BJ (cell line): ENCODE results near the gene ASMTL. TPM values are rescaled to one million over a fixed set of nuclear protein-coding genes. Genes with fewer than 3 reads are reported as not detected.
"Not testable (repeated sequence)": the region's sequence is repeated elsewhere in the genome, so short reads cannot be mapped to it uniquely, and the experiment has no call there.

Source experiments
- CTCF ChIA-PET: fragments of 350-600 bp; formaldehyde crosslinking; extraction: SDS; loops from one replicate; lab custom pipeline; 2021; ENCODE audit warnings: antibody characterized with exemption, inconsistent platforms; lab: Yijun Ruan, JAX
- POLR2A ChIA-PET: fragments of 300-600 bp; sonication (Branson Sonifier 250); formaldehyde crosslinking; extraction: SDS; loops from one replicate; lab custom pipeline; 2021; ENCODE audit warnings: antibody characterized with exemption; lab: Charles Lee
- DNase-seq: peaks from one replicate; pipeline ENCODE4 v3.0.0-alpha.2; 2011; ENCODE audit warnings: low read depth
- H3K27me3 ChIP-seq: 2 replicates; pipeline ENCODE4 v1.6.0; 2011; ENCODE audit warnings: low read length; ENCODE audit not compliant: control insufficient read depth, insufficient read depth
- H3K36me3 ChIP-seq: 2 replicates; pipeline ENCODE4 v1.5.1; 2011; ENCODE audit warnings: low read length; ENCODE audit not compliant: control insufficient read depth, insufficient read depth
- H3K4me3 ChIP-seq: 2 replicates; pipeline ENCODE4 v1.5.1; 2011; ENCODE audit warnings: low read depth, mild to moderate bottlenecking, control low read depth, low read length
- CTCF ChIP-seq: IDR thresholded peaks from 2 replicates; pipeline ENCODE4 v1.5.1; 2011; ENCODE audit warnings: low read depth, mild to moderate bottlenecking, control low read depth, inconsistent platforms, low read length, moderate library complexity; ENCODE audit not compliant: insufficient read depth
- polyA plus RNA-seq: library from polyadenylated mRNA; depleted of rRNA; stranded (reverse); fragments of >200 nt; gene quantifications from 2 replicates; pipeline ENCODE4 v1.2.3, GENCODE V29; 2011

Gene ASMTL
- polyA plus RNA-seq, 1 experiment = 33.7 TPM

GRCh38 chrX:1475481-1475880 lies 22.8 kb upstream of the ASMTL start:
- no peak for TF ChIP-seq CTCF
- Histone ChIP-seq H3K4me3 (no peak overlapping the region), H3K27me3 (no peaks in the 10 kb centered on the region), H3K36me3 (no peaks in the 10 kb centered on the region)
- ChIA-PET CTCF (no interaction called here), POLR2A (no interaction called here)
- no peak for DNase-seq

GRCh38 chrX:1474593-1474992 lies 21.9 kb upstream of the ASMTL start:
- H3K27me3 ChIP-seq, CTCF ChIA-PET, H3K36me3 ChIP-seq, POLR2A ChIA-PET, H3K4me3 ChIP-seq, DNase-seq: not testable (repeated sequence)

GRCh38 chrX:1472975-1473374 lies 20.3 kb upstream of the ASMTL start:
- DNase-seq = no peak
- H3K4me3 ChIP-seq = no peak overlapping the region
- no peaks in the 10 kb centered on the region for H3K36me3 ChIP-seq
- ChIA-PET CTCF (no interaction called here), POLR2A (no interaction called here)
- TF ChIP-seq CTCF = no peak
- H3K27me3 ChIP-seq = 0 out of 2 replicates have a peak, but pooled peaks cover 4% of the 10 kb centered on the region

GRCh38 chrX:1468250-1468772 lies 15.6 kb upstream of the ASMTL start:
- no peak for DNase-seq
- no peaks in the 10 kb centered on the region for H3K36me3 ChIP-seq
- ChIA-PET POLR2A (no interaction called here), CTCF (no interaction called here)
- TF ChIP-seq CTCF = no peak
- peaks cover 17% of the 10 kb centered on the region for H3K27me3 ChIP-seq
- no peak overlapping the region for H3K4me3 ChIP-seq

GRCh38 chrX:1466971-1467561 lies 14.4 kb upstream of the ASMTL start:
- no peak for DNase-seq
- H3K36me3 ChIP-seq = no peaks in the 10 kb centered on the region
- CTCF ChIA-PET = no interaction called here
- POLR2A ChIA-PET = no interaction called here
- no peak for TF ChIP-seq CTCF
- peaks cover 17% of the 10 kb centered on the region for H3K27me3 ChIP-seq
- no peak overlapping the region for H3K4me3 ChIP-seq

- no peak for DNase-seq
- no peak for TF ChIP-seq CTCF
- Histone ChIP-seq H3K4me3 (no peak overlapping the region), H3K36me3 (no peaks in the 10 kb centered on the region), H3K27me3 (peaks cover 17% of the 10 kb centered on the region)
- CTCF ChIA-PET = no interaction called here
- POLR2A ChIA-PET = no interaction called here
Observed at GRCh38 chrX:1466232-1466661, 13.5 kb upstream of the ASMTL start.
